GM10266 (cell line): ENCODE results near the gene H19.

Source experiments
- DNase-seq: peaks from one replicate; pipeline ENCODE4 v3.0.0; 2012; ENCODE audit errors: extremely low spot score
- CTCF ChIP-seq: IDR thresholded peaks from 2 replicates; pipeline ENCODE4 v1.5.1; 2012; ENCODE audit warnings: mild to moderate bottlenecking, low read depth; ENCODE audit not compliant: control insufficient read depth, insufficient read depth; ENCODE audit errors: missing control alignments

H19 gene

GRCh38 chr11:1997755-1998154 lies at the start of gene H19:
Gene H19, minus strand, starts transcription at chr11:1997842.
- no peak for TF ChIP-seq CTCF
- no peak for DNase-seq

- no peak for TF ChIP-seq CTCF
- DNase-seq = no peak
These were observed 44.3 kb upstream of the H19 start for GRCh38 chr11:2041963-2042362.

GRCh38 chr11:2041153-2041552 lies 43.5 kb upstream of the H19 start:
- TF ChIP-seq CTCF = no peak
- no peak for DNase-seq

- DNase-seq = no peak
- no peak for TF ChIP-seq CTCF
These were observed 41.6 kb upstream of the H19 start for GRCh38 chr11:2039198-2039759.

GRCh38 chr11:2036863-2037486 lies 39.3 kb upstream of the H19 start:
- no peak for TF ChIP-seq CTCF
- no peak for DNase-seq

- no peak for TF ChIP-seq CTCF
- DNase-seq = no peak
These were observed 37.7 kb upstream of the H19 start for GRCh38 chr11:2035382-2035781.

GRCh38 chr11:2031058-2031457 lies 33.4 kb upstream of the H19 start:
- no peak for DNase-seq
- no peak for TF ChIP-seq CTCF
